Measurements from ENCODE around the gene CRYBB2.

DNA sequence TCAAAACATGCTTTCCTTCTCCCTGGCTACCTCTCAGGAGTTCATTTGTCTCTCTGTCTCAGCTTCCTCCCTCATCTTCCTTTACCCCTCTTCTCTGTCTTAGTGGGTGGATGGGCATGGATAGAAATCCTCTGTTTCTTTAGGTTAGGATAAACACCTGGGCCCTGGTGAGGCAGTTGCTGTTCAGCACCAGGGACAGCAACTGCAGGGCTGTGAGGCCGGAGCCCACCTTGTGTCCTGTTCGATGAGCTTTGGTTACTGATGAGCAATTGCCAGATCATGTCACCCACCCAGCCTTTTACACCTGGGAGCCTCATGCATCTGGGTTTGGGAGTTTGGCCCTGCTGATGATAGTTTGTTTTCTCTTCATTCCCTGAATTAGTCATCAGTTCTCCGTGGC, 25.9 kb upstream of the CRYBB2 start:
- no peak for TF ChIP-seq SP1 (IDR thresholded peaks at IDR 0.05)
- TF ChIP-seq, protein P1, sequence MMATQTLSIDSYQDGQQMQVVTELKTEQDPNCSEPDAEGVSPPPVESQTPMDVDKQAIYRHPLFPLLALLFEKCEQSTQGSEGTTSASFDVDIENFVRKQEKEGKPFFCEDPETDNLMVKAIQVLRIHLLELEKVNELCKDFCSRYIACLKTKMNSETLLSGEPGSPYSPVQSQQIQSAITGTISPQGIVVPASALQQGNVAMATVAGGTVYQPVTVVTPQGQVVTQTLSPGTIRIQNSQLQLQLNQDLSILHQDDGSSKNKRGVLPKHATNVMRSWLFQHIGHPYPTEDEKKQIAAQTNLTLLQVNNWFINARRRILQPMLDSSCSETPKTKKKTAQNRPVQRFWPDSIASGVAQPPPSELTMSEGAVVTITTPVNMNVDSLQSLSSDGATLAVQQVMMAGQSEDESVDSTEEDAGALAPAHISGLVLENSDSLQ (IDR thresholded peaks at IDR 0.05): no peak
- TF ChIP-seq FOXA1 (IDR thresholded peaks at IDR 0.05): no peak
- TF ChIP-seq SUZ12 (IDR thresholded peaks at IDR 0.05): no peak
- no peak for TF ChIP-seq LEF1 (IDR thresholded peaks at IDR 0.05; ENCODE audit: borderline replicate concordance)

All from HEK293T (cell line).